ENCODE measurements around the gene EXOC4. TPM values are rescaled to one million over a fixed set of nuclear protein-coding genes. Genes with fewer than 3 reads are reported as not detected.
A peak's percentile ranks its signal among the peaks of the same experiment; 100 is the strongest.

EXOC4 gene
- total RNA-seq, 1 donor from 2014 or later, result 84.0 TPM

DNA sequence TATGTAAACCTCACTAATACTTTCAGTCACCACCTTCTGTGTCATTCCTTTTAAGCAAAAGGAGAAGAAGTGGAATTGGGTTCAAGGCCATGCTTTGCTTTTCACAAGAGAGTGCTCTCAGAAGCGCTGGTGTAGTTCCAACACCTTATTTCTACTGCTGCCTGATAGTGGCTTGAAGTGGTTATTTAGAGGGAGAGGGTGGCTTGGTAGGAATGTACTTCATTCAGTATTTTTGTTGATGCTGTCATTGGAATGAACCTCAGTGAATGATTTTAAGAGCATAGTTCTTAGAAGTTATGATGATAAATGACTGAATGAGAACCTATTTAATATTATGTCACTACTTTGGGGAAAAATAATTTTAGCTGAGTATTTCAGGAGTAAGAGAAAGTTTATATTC lies 396.7 kb downstream of the EXOC4 start:
- FAIRE-seq (no peak), DNase-seq (ENCODE audit: low read depth) (no peak)
- H3K36me3 ChIP-seq (ENCODE audit: control insufficient read depth, insufficient read depth, low read length), result no peaks in the 10 kb centered on the region
- no peak overlapping the region for H3K4me3 ChIP-seq (ENCODE audit: low read depth, low read length)
- TF ChIP-seq, protein P1, sequence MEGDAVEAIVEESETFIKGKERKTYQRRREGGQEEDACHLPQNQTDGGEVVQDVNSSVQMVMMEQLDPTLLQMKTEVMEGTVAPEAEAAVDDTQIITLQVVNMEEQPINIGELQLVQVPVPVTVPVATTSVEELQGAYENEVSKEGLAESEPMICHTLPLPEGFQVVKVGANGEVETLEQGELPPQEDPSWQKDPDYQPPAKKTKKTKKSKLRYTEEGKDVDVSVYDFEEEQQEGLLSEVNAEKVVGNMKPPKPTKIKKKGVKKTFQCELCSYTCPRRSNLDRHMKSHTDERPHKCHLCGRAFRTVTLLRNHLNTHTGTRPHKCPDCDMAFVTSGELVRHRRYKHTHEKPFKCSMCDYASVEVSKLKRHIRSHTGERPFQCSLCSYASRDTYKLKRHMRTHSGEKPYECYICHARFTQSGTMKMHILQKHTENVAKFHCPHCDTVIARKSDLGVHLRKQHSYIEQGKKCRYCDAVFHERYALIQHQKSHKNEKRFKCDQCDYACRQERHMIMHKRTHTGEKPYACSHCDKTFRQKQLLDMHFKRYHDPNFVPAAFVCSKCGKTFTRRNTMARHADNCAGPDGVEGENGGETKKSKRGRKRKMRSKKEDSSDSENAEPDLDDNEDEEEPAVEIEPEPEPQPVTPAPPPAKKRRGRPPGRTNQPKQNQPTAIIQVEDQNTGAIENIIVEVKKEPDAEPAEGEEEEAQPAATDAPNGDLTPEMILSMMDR (IDR thresholded peaks at IDR 0.05; ENCODE audit: insufficient read depth, low read length, severe bottlenecking), result no peak
- no peaks in the 10 kb centered on the region for H3K27me3 ChIP-seq (ENCODE audit: control insufficient read depth, insufficient read depth, low read length)

DNA sequence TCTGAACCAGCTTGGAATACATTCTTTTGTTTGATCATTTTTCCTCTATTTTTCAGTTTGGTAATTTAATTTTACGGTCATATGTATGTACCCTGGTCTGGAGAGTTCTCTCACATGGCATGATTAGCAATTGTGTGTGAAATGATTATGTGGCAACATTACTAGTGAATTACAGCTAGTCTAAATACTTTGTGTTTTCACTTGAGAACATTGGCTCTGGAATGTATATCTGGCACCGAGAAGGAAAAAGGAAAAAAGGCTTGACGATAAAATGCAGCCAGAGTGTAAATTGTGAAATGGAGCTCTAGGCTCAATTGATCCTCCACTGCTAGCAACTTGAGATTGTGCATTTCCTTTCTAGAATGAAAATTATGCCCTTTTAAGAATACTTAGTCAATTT lies 397.2 kb downstream of the EXOC4 start:
- DNase-seq (ENCODE audit: low read depth) (peak; percentile 33), FAIRE-seq (no peak)
- no peaks in the 10 kb centered on the region for H3K36me3 ChIP-seq (ENCODE audit: control insufficient read depth, insufficient read depth, low read length)
- H3K27me3 ChIP-seq (ENCODE audit: control insufficient read depth, insufficient read depth, low read length), result no peaks in the 10 kb centered on the region
- no peak overlapping the region for H3K4me3 ChIP-seq (ENCODE audit: low read depth, low read length)
- TF ChIP-seq, protein P1 (IDR thresholded peaks at IDR 0.05; ENCODE audit: insufficient read depth, low read length, severe bottlenecking), result no peak

GRCh38 chr7:133650487-133651300 lies 397.8 kb downstream of the EXOC4 start:
- H3K27me3 ChIP-seq (ENCODE audit: control insufficient read depth, insufficient read depth, low read length), result no peaks in the 10 kb centered on the region
- H3K36me3 ChIP-seq (ENCODE audit: control insufficient read depth, insufficient read depth, low read length), result no peaks in the 10 kb centered on the region
- DNase-seq (ENCODE audit: low read depth) (peak; percentile 44), FAIRE-seq (no peak)
- TF ChIP-seq, protein P1 (IDR thresholded peaks at IDR 0.05; ENCODE audit: insufficient read depth, low read length, severe bottlenecking), result no peak
- no peak overlapping the region for H3K4me3 ChIP-seq (ENCODE audit: low read depth, low read length)

DNA sequence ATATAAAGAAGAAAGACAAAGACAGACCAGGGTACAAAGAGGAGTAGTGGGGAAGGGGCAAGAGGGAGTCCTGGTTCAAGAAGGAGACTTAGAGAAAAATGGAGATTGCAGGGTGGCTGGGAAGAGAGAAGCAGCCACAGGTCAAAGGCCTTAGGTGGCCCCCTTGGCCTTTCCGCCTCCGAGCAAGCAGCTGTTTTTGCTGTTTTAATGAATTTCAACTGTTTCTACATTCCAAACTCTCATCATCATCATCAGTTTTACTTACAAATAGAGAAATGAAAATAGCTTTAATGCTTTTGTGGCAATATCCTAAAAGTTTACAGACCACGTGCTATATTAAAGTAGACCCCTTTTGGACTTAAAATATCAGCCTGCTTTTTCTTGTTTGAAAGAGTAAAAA lies 399.7 kb downstream of the EXOC4 start:
- Histone ChIP-seq H3K36me3 (ENCODE audit: control insufficient read depth, insufficient read depth, low read length) (no peaks in the 10 kb centered on the region), H3K4me3 (ENCODE audit: low read depth, low read length) (no peak overlapping the region), H3K27me3 (ENCODE audit: control insufficient read depth, insufficient read depth, low read length) (no peaks in the 10 kb centered on the region)
- DNase-seq (ENCODE audit: low read depth) (no peak), FAIRE-seq (no peak)
- TF ChIP-seq, protein P1 (IDR thresholded peaks at IDR 0.05; ENCODE audit: insufficient read depth, low read length, severe bottlenecking), result no peak

DNA sequence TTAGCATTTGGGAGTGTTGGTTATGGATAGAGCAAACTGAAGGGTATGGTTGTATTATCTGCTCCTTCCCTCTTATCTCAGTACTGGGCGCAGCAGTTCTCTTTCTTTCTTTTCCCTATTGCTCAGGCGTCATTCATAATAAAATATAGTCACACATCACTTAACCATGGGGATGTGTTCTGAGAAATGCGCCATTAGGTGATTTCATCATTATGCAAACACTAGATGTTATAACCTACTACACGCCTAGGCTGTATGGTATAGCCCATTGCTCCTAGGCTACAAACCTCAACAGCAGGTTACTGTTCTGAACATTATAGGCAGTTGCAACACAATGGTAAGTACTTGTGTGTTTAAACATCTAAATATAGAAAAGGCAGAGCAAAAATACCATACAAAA lies 401.7 kb downstream of the EXOC4 start:
- no peak for FAIRE-seq
- no peak overlapping the region for H3K4me3 ChIP-seq (ENCODE audit: low read depth, low read length)
- no peaks in the 10 kb centered on the region for H3K36me3 ChIP-seq (ENCODE audit: control insufficient read depth, insufficient read depth, low read length)

More for the DNA sequence above, 401.7 kb downstream of the EXOC4 start:
- DNase-seq (ENCODE audit: low read depth), result no peak
- TF ChIP-seq, protein P1 (IDR thresholded peaks at IDR 0.05; ENCODE audit: insufficient read depth, low read length, severe bottlenecking), result no peak
- no peaks in the 10 kb centered on the region for H3K27me3 ChIP-seq (ENCODE audit: control insufficient read depth, insufficient read depth, low read length)
